Right hindlimb (tissue), 1 donor: ENCODE measurements around the gene GALNT2.

Experiments used
- DNase-seq: peaks from one replicate; pipeline ENCODE4 v3.0.0-alpha.2; 2018

The GALNT2 gene

GRCh38 chr1:230220478-230220877 lies 153.4 kb downstream of the GALNT2 start:
- DNase-seq = no peak

GRCh38 chr1:230220907-230221306 lies 153.9 kb downstream of the GALNT2 start:
- no peak for DNase-seq

- DNase-seq = no peak
These were observed 155.6 kb downstream of the GALNT2 start for GRCh38 chr1:230222678-230223077.

GRCh38 chr1:230224101-230224960 lies 157.3 kb downstream of the GALNT2 start:
- DNase-seq = no peak

DNA sequence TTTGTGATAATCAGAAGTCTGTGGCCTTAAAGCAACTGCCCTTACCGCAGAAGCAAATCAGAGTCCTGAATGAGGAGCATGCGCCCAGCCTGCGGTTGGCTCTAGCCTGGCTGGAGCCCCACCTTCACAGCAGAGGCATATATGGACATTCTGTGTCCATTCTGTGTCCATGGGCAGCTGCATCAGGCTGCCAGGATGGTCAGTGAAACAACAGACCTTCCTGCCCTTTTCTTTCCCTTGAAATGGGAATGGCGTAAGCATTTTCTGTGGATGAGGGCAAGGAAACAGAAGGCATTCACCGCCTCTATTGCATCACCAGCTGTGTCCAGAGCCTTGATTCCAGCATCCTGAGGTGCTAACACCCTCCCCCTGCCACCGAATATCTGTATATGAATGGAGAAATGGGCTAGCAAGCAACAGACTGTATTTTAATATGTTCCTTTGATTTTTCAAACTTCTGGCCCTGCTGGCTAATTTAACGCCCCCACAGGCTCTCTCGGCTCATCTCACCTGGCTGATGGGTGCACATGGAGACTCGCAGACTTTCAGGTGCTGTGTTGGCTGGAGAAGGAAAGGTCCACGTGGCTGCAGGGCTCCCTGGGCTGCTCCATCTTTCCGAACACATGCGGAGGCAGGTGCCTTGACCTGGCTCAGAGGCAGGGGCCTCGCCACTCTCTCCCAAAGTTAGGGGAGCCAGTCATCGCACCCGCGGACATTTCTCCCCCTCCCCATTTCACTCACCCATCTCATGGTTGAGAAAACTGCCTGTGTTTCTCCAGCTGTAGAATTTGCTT lies 159.2 kb downstream of the GALNT2 start:
- no peak for DNase-seq

DNA sequence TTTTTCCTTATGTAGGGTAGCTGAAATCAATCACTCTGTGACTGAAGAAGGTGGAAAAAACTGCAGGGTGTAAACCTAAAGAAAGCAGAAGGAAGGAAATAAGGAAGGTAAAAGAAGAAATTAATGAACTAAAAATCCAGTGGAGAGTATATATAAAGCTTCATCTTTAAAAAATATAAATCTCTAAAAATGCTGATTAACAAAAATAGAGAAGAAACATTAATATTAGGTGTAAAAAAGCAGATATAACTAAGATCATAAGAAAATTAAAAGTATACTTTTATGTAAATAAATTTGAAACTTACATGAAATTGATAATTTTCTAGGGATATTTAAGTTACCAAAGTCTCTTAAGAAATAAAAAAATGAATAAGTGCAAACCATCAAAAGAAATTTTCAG lies 159.8 kb downstream of the GALNT2 start:
- no peak for DNase-seq

GRCh38 chr1:230228236-230228897 lies 161.3 kb downstream of the GALNT2 start:
- DNase-seq = no peak

GRCh38 chr1:230230273-230230672 lies 163.2 kb downstream of the GALNT2 start:
- DNase-seq = no peak

DNA sequence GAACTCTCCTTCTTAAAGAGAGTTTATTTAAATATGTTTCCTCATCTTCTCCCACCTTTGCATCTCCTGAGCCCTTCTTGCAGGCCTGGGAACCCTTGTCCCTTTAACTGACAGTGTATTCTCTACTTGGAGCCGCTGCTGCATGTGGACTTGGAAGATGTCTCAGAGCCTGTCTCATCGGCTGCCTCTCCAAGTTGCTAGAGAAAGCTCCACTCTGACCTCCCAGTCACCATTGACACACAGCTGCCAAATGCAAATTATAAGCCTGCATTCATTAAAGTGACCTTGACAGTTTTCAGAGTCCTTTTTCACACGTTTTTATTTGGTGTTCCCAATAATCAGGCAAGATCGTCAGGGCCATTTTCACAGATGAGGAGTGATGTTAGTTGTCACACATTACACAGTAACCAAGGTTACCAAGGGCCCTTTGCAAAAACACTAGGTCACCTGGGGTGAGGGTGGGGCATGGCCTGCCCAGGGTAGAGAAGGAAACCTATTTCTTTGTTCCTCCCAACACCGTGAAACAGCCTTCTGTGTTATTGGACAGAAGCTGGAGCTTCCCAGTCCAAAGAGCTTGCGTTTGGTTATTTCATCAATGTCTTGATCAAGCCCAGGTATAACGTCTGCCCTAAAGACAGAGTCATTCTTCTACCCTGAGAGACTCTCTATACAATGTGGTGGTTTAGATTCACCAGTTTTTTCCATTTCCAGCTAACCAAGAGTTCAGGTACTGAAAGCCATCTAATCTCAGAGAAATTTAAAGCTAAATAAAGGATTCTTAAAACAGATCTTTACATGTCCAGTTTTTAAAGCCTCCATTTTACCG lies 164.1 kb downstream of the GALNT2 start:
- no peak for DNase-seq

GRCh38 chr1:230231774-230232145 lies 164.7 kb downstream of the GALNT2 start:
- peak; percentile 42 for DNase-seq

DNA sequence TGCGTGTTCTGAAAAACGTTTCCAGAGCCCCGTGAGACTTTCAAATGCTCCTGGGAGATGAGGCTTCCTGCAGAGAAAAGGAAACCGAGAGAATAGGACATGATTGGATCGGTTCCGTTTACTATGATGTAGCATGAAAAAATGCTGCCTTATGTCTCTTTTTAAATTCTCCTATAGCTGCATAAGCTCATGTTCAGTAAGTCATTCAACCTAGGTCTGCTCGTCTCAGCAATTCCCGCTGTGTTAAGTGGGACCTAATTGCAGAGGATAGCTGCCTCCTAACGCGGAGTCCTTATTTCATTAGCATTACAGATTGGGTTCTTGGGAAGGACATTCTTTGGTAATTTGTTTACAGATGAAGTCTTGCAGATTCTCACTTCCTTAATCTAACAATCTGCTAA lies 165.3 kb downstream of the GALNT2 start:
- no peak for DNase-seq

DNA sequence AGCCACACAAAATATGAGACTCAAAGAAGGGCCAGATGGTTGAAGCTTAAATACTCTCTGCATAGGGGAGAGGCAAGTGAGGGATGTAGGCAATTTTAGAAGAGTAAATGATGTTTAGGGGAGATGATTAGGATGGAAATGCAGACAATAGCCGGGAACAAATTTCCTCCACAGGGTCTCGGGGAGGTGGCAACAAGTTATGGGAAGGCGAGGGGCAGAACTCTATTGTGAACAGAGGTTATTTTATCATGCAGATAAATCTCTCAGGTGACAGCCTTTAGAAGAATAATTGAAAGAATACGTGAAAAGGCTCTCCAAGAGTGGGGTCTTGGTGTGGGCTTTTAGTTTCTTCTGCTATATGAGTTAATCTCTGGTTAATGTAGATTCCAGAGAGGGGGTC lies 166.7 kb downstream of the GALNT2 start:
- DNase-seq = no peak

DNA sequence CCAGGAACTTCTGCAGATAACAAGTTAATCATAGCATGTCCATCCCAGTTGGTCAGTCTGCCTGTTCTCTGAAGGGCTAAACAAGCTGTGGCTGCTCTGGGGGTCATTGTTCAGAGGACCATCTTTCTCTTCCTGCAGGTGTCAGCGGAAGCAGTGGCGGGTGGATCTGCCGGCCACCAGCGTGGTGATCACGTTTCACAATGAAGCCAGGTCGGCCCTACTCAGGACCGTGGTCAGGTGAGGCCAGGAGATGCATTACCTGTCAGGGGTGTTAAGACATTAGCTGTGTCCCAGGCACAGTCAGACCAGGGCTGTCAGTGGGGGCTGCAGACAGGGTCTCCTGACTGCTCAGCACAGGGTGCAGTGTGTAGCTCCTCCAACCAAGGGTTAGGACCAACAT lies 168.8 kb downstream of the GALNT2 start:
- DNase-seq = no peak

DNA sequence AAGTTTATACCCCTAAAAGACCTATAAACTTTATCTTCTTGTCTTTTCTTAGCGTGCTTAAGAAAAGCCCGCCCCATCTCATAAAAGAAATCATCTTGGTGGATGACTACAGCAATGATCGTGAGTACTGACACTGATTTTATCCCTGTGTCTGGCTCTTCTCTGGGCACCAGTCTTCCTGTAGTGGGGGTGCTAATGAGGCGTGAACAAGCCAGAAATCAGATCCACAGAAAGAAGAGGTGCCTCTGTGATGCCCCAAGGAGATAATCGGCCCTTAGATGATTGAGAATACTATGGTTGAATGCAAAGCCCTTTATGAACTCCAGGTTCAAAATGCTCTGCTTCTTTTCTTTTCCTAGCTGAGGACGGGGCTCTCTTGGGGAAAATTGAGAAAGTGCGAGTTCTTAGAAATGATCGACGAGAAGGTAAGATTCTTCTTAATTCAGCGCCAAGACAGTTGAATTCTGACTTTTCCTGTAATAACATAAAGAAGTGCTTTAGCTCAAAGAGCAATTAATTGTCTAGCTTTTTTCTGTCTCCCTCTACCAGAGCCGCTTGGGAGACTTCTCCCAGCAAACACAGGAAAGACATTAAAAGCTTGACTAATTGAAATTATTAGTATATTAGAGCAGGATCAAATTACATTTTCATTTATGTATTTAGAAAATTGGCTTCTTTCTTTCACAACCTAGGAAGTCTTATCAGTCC lies 169.4 kb downstream of the GALNT2 start:
- no peak for DNase-seq

- DNase-seq = no peak
These were observed 170.0 kb downstream of the GALNT2 start for GRCh38 chr1:230237009-230237370.

DNA sequence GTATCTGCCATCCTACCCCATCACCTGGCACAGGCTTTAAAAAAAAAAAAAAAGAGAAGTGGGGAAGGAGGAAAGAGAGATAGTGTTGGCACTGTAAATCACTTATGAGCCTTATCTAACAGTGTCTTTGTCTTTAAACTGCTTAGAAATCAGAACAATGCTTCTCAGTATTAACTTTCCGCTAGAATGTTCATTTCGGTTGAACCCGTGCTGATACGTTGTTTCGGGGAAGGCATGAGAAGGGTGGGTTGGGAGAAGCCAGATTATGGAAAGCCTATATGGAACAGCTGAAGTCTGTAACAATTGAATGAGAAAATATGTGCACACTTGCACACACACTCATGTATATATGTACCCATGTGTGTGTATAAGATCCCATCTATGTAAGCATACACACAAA lies 170.8 kb downstream of the GALNT2 start:
- DNase-seq = no peak

DNA sequence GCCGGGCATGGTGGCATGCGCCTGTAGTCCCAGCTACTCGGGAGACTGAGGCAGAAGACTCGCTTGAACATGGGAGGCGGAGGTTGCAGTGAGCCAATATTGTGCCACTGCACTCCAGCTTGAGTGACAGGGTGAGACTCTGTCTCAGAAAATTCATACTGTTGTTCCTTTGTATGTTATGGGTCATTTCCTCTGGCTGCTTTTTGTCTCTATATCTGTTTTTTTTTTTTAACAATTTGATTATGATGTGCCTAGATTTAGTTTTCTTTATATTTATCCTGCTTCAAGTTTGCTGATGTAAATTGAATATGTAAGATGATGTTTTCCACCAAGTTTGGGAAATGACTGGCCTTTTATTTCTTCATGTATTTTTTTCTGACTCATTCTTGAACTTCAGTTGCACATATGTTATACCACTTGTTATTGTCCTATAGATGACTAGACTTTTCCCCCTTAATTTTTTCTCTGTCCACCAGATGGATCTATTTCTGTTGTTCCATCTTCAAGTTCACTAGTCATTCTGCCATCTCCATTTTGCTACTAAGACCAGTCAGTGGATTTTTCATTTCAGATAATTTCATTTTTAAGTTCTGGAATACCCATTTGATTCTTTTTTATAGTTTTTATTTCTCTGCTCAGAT lies 173.5 kb downstream of the GALNT2 start:
- DNase-seq = no peak

DNA sequence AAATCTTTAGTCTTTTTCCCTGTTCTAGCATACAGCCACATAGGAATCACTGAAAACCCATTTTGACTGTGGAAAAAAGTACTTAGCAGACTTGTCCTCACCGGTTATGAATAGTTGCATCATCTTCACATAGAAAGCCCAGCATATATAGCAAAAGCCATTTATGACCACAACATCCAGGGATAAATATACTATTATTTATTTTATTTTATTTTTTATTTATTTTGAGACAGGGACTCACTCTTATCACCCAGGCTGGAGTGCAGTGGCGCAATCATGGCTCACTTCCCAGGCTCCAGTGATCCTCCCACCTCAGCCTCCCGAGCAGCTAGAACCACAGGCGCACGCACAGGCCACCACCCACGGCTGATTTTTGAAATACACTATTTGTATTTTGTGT lies 175.3 kb downstream of the GALNT2 start:
- no peak for DNase-seq

- DNase-seq = no peak
These were observed 176.1 kb downstream of the GALNT2 start for GRCh38 chr1:230243146-230243545.

GRCh38 chr1:230243583-230244353 lies 176.7 kb downstream of the GALNT2 start:
- no peak for DNase-seq

DNA sequence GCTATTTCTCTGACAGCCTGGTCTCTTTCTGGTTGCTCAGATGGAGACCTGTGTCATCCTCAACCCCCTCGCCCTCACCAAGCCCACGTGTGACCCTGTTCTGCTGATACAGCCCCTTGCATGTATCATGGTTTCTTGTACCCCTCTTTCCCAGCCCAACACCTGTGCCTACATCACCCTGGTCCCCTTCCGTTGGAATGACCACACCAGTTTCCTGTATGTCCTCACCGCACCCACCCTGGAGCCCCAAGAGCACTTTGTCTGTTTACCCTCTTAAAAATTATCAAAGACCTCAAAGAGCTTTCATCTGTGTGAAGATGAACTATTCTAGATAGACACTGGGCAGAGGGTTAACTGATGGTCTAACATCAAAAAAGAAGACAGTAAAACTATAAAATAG lies 179.5 kb downstream of the GALNT2 start:
- DNase-seq = no peak
